NCI-H774 (cell line): ENCODE results near the gene PCDHGB2.
"Not testable (repeated sequence)": the region's sequence is repeated elsewhere in the genome, so short reads cannot be mapped to it uniquely, and the experiment has no call there.

Source experiments
- DNase-seq: peaks from one replicate; lab custom pipeline; 2025; lab: John Stamatoyannopoulos, UW

The PCDHGB2 gene

GRCh38 chr5:141349917-141350619, 9.7 kb upstream of the PCDHGB2 start, which contains the start of gene PCDHGB1:
PCDHGB1 (plus strand) TSS chr5:141350099; CDS start chr5:141350261, 162 bp downstream.
- DNase-seq, result peak; percentile 33

- DNase-seq, result no peak
Measured at GRCh38 chr5:141351591-141351990, 8.2 kb upstream of the PCDHGB2 start.

GRCh38 chr5:141354900-141355469, 4.8 kb upstream of the PCDHGB2 start, which contains the start of gene PCDHGA4:
PCDHGA4 (plus strand) TSS chr5:141355021; CDS start chr5:141355108, 87 bp downstream.
- DNase-seq, result no peak

GRCh38 chr5:141355641-141356040, 4.2 kb upstream of the PCDHGB2 start:
- no peak for DNase-seq

GRCh38 chr5:141356133-141356532, 3.7 kb upstream of the PCDHGB2 start:
- DNase-seq, result no peak

- DNase-seq, result no peak
Measured at GRCh38 chr5:141356950-141357349, 2.8 kb upstream of the PCDHGB2 start.

GRCh38 chr5:141360685-141361084, 891 bp downstream of the PCDHGB2 start:
- no peak for DNase-seq

- no peak for DNase-seq
Measured at GRCh38 chr5:141362719-141363118, 2.9 kb downstream of the PCDHGB2 start.

GRCh38 chr5:141363952-141364660, 4.3 kb downstream of the PCDHGB2 start, which contains the start of gene PCDHGA5:
PCDHGA5 (plus strand) TSS chr5:141364162; CDS start chr5:141364331, 169 bp downstream.
- DNase-seq, result no peak

GRCh38 chr5:141366016-141366896, 6.5 kb downstream of the PCDHGB2 start:
- DNase-seq, result no peak

GRCh38 chr5:141369994-141370848, 10.4 kb downstream of the PCDHGB2 start, which contains the start of gene PCDHGB3:
PCDHGB3 (plus strand) TSS chr5:141370242; CDS start chr5:141370395, 153 bp downstream.
- DNase-seq, result no peak

- DNase-seq, result no peak
Measured at GRCh38 chr5:141371572-141372475, 12.0 kb downstream of the PCDHGB2 start.

- DNase-seq, result no peak
Measured at GRCh38 chr5:141373673-141374317, 14.0 kb downstream of the PCDHGB2 start, which contains the start of gene PCDHGA6. PCDHGA6 (plus strand) TSS chr5:141373891; CDS start chr5:141374084, 193 bp downstream.

- DNase-seq, result no peak
Measured at GRCh38 chr5:141374627-141375026, 14.8 kb downstream of the PCDHGB2 start.

GRCh38 chr5:141375444-141376155, 15.8 kb downstream of the PCDHGB2 start:
- not testable (repeated sequence) for DNase-seq

- no peak for DNase-seq
Measured at GRCh38 chr5:141382469-141383294, 22.9 kb downstream of the PCDHGB2 start, which contains the start of gene PCDHGA7. PCDHGA7 (plus strand) TSS chr5:141382742; CDS start chr5:141382900, 158 bp downstream.

- DNase-seq, result no peak
Measured at GRCh38 chr5:141383345-141383744, 23.6 kb downstream of the PCDHGB2 start.
